Motor neuron (in vitro differentiated cells): Measurements from ENCODE around the gene FNTB. TPM values are rescaled to one million over a fixed set of nuclear protein-coding genes. Genes with fewer than 3 reads are reported as not detected.

Experiments used
- total RNA-seq, 8 experiments: library from RNA; unstranded; fragments of 300-600 nt; gene quantifications; 2 replicates each; pipeline versions ENCODE4 v1.2.3 to v1.2.4, GENCODE V29; 2022

The FNTB gene
- total RNA-seq, 8 experiments from 2014 or later, result 12.7 to 22.5 (median 15.5) TPM

Other genes starting within 250 kb of the FNTB start
- gene SPTB, start 107.0 kb upstream of the FNTB start, total RNA-seq, result 1 to 10 TPM in 4 of 8 experiments, under 1 TPM in 4; 0.25 to 9.4 (median 0.84) TPM
- gene CHURC1, start 72.4 kb upstream of the FNTB start, total RNA-seq, result 100 to 1,000 TPM in 2 of 8 experiments, 10 to 100 TPM in 6; 41.4 to 120 (median 56.2) TPM
- 1 to 10 TPM in 3 of 8 experiments, under 1 TPM in 4, not detected in 1; 0.50 to 1.8 (median 0.92) TPM for gene GPX2, start 44.1 kb upstream of the FNTB start, total RNA-seq
- 10 to 100 TPM in 5 of 8 experiments, 1 to 10 TPM in 3; 1.8 to 55.5 (median 11.1) TPM for gene RAB15, start 14.6 kb upstream of the FNTB start, total RNA-seq
- 100 to 1,000 TPM in 1 of 8 experiments, 10 to 100 TPM in 7; 55.0 to 112 (median 86.6) TPM for gene MAX, start 115.6 kb downstream of the FNTB start, total RNA-seq